Activated CD8-positive, alpha-beta T cell treated with anti-CD3 and anti-CD28 coated beads for 36 hours (primary cell): ENCODE data around the gene MKRN1. TPM values are rescaled to one million over a fixed set of nuclear protein-coding genes. Genes with fewer than 3 reads are reported as not detected.

Experiments
- ATAC-seq: fragments of 200-7000 bp; cut with Tn5 transposase; one replicate; pipeline ENCODE4 v1.10.0; 2021; ENCODE audit warnings: mild to moderate bottlenecking, moderate library complexity
- CTCF ChIA-PET: fragments of 350-600 bp; sonication (Branson Sonifier 250); formaldehyde crosslinking; loops from one replicate; lab custom pipeline; 2021; ENCODE audit warnings: antibody characterized with exemption; lab: Charles Lee
- POLR2A ChIA-PET: fragments of 350-600 bp; sonication (Branson Sonifier 250); formaldehyde crosslinking; loops from one replicate; lab custom pipeline; 2021; ENCODE audit warnings: antibody characterized with exemption; lab: Charles Lee
- DNase-seq: peaks from one replicate; pipeline ENCODE4 v3.0.0-alpha.2; 2020
- H3K27ac Mint-ChIP-seq: one replicate; pipeline ENCODE4 v1.8.0; 2021; ENCODE audit warnings: mild to moderate bottlenecking, mixed read lengths
- H3K27me3 Mint-ChIP-seq: one replicate; pipeline ENCODE4 v1.8.0; 2021; ENCODE audit warnings: mixed read lengths
- H3K36me3 Mint-ChIP-seq: one replicate; pipeline ENCODE4 v1.8.0; 2021; ENCODE audit warnings: low read depth, mixed read lengths
- H3K4me1 Mint-ChIP-seq: one replicate; pipeline ENCODE4 v1.8.0; 2021; ENCODE audit warnings: low read depth, mixed read lengths
- H3K4me3 Mint-ChIP-seq: one replicate; pipeline ENCODE4 v1.8.0; 2021; ENCODE audit warnings: mild to moderate bottlenecking, moderate library complexity, mixed read lengths
- H3K9me3 Mint-ChIP-seq: one replicate; pipeline ENCODE4 v1.8.0; 2021; ENCODE audit warnings: mixed read lengths
- intact Hi-C: fragments of 100-400 bp; cut with micrococcal nuclease; formaldehyde crosslinking; loops from one replicate; pipeline ENCODE4 v1.10.0; 2022
- total RNA-seq, 2 experiments: library from RNA; stranded (reverse); gene quantifications; one replicate each; pipeline ENCODE4 v1.2.3, GENCODE V29; 2021
- TF ChIP-seq, protein P1 (sequence below): fragments of 200-600 bp; IDR thresholded peaks from one replicate; pipeline ENCODE4 v1.8.0; 2022; ENCODE audit warnings: antibody characterized with exemption, mild to moderate bottlenecking

Gene MKRN1
- total RNA-seq, 2 experiments from 2014 or later = 55.5 to 56.4 TPM

- intact Hi-C loops = no loop called here
- H3K9me3 Mint-ChIP-seq = no peaks in the 10 kb centered on the region
- H3K27me3 Mint-ChIP-seq = no peaks in the 10 kb centered on the region
- TF ChIP-seq, protein P1, sequence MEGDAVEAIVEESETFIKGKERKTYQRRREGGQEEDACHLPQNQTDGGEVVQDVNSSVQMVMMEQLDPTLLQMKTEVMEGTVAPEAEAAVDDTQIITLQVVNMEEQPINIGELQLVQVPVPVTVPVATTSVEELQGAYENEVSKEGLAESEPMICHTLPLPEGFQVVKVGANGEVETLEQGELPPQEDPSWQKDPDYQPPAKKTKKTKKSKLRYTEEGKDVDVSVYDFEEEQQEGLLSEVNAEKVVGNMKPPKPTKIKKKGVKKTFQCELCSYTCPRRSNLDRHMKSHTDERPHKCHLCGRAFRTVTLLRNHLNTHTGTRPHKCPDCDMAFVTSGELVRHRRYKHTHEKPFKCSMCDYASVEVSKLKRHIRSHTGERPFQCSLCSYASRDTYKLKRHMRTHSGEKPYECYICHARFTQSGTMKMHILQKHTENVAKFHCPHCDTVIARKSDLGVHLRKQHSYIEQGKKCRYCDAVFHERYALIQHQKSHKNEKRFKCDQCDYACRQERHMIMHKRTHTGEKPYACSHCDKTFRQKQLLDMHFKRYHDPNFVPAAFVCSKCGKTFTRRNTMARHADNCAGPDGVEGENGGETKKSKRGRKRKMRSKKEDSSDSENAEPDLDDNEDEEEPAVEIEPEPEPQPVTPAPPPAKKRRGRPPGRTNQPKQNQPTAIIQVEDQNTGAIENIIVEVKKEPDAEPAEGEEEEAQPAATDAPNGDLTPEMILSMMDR = no peak
- no peak for ATAC-seq
- no peak for DNase-seq
- CTCF ChIA-PET = no interaction called here
- no peaks in the 10 kb centered on the region for H3K4me1 Mint-ChIP-seq
- H3K27ac Mint-ChIP-seq = no peak overlapping the region
- no peak overlapping the region for H3K4me3 Mint-ChIP-seq
- no peaks in the 10 kb centered on the region for H3K36me3 Mint-ChIP-seq
- POLR2A ChIA-PET = no interaction called here
These were observed 5.7 kb upstream of the MKRN1 start for GRCh38 chr7:140484951-140485499.

DNA sequence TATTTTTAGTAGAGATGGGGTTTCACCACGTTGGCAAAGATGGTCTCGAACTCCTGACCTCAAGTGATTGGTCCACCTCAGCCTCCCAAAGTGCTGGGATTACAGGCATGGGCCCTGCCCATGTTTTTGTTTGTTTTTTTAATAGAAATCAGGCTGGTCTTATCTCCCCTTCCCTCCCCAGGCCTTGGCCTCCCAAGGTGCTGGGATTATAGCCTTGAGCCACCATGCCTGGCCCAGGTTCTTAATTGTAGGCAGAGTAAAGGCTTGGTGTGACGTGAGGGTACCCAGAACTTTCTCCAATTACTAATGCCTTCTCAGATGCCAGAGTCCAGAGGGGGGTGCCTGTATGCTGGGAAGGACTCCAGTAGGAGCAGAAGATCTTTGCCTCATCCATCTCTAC is 5.2 kb upstream of the MKRN1 start:
- Mint-ChIP-seq H3K27ac (no peak overlapping the region), H3K4me1 (no peaks in the 10 kb centered on the region), H3K27me3 (no peaks in the 10 kb centered on the region), H3K9me3 (no peaks in the 10 kb centered on the region), H3K36me3 (no peaks in the 10 kb centered on the region), H3K4me3 (no peak overlapping the region)
- CTCF ChIA-PET = no interaction called here
- POLR2A ChIA-PET = no interaction called here
- ATAC-seq (no peak), DNase-seq (no peak)
- intact Hi-C loops = no loop called here
- TF ChIP-seq, protein P1 = no peak

DNA sequence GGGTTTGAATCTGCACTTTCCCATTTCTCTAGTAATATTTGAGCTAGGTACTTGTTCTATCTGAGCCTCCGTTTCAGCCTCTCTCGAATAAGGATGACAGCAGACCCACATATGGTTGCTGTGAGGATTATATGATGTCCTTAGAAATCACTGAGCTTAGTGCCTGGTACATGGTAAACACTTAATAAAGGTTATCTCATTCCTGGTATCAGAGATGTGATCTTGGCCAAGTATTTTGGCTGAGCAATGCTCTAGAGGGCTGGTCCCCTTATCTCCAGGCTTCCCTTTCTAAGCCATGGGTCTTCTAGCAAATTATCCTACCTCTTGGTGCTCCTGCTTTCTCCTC is 407 bp upstream of the MKRN1 start:
- Mint-ChIP-seq H3K27me3 (no peaks in the 10 kb centered on the region), H3K4me3 (peak overlapping the region; percentile 99), H3K9me3 (no peaks in the 10 kb centered on the region), H3K27ac (peak overlapping the region; percentile 94), H3K4me1 (peaks cover 24% of the 10 kb centered on the region), H3K36me3 (no peaks in the 10 kb centered on the region)
- TF ChIP-seq, protein P1 = no peak
- CTCF ChIA-PET = interaction anchor here (0.9 kb wide), 1 partner anchor 174 kb away, joined by 3 read pairs; no protein-coding TSS in a partner anchor
- no peak for DNase-seq
- intact Hi-C loops = loop anchor here (5.0 kb wide), 1 partner anchor 173 kb away; no protein-coding TSS in a partner anchor
- no peak for ATAC-seq
- POLR2A ChIA-PET = interaction anchor here (0.8 kb wide), 1 partner anchor 9 kb away, joined by 4 read pairs; no protein-coding TSS in a partner anchor

GRCh38 chr7:140478246-140479061 is 851 bp downstream of the MKRN1 start:
- H3K4me1 Mint-ChIP-seq = peaks cover 24% of the 10 kb centered on the region

More at GRCh38 chr7:140478246-140479061, 851 bp downstream of the MKRN1 start:
- Mint-ChIP-seq H3K27me3 (no peaks in the 10 kb centered on the region), H3K4me3 (peak overlapping the region; percentile 87), H3K36me3 (no peaks in the 10 kb centered on the region), H3K27ac (peak overlapping the region; percentile 87), H3K9me3 (no peaks in the 10 kb centered on the region)
- ATAC-seq = peak; percentile 37
- ChIA-PET POLR2A (interaction anchor here (0.6 to 1.5 kb wide), 8 partner anchors 14 to 536 kb away, joined by 3 to 5 read pairs (median 3); partner anchors contain the start of gene SLC37A3), CTCF (interaction anchor here (0.7 to 5.9 kb wide), 7 partner anchors 12 to 536 kb away, joined by 3 to 64 read pairs (median 5); partner anchors contain the start of gene MRPS33)
- peak; percentile 62 for DNase-seq
- TF ChIP-seq, protein P1 = no peak
- intact Hi-C loops = loop anchor here (5.0 kb wide), 1 partner anchor 174 kb away; no protein-coding TSS in a partner anchor
